HEK293T (cell line): ENCODE measurements around the gene CYP39A1.

ENCODE experiments used
- CTBP1 ChIP-seq: fragments of 450-650 bp; IDR thresholded peaks from 2 replicates; pipeline ENCODE4 v1.6.1; 2016; ENCODE audit warnings: borderline replicate concordance
- ELF4 ChIP-seq: fragments of 450-650 bp; IDR thresholded peaks from 2 replicates; pipeline ENCODE4 v1.6.1; 2017; ENCODE audit warnings: antibody characterized with exemption
- HDGF ChIP-seq: fragments of 450-650 bp; IDR thresholded peaks from 2 replicates; pipeline ENCODE4 v1.6.1; 2017; ENCODE audit warnings: antibody characterized with exemption, borderline replicate concordance
- SP1 ChIP-seq: fragments of 450-650 bp; IDR thresholded peaks from 2 replicates; pipeline ENCODE4 v1.6.1; 2017
- SUZ12 ChIP-seq: fragments of 450-650 bp; IDR thresholded peaks from 2 replicates; pipeline ENCODE4 v1.6.1; 2016; ENCODE audit warnings: mild to moderate bottlenecking
- ZNF384 ChIP-seq: fragments of 450-650 bp; IDR thresholded peaks from 2 replicates; pipeline ENCODE4 v1.6.1; 2016

- no peak for TF ChIP-seq ELF4
- no peak for TF ChIP-seq ZNF384
- no peak for TF ChIP-seq CTBP1
- no peak for TF ChIP-seq SP1
- TF ChIP-seq SUZ12, result no peak
- TF ChIP-seq HDGF, result no peak
Observed at GRCh38 chr6:46504242-46504641, 148.4 kb downstream of the CYP39A1 start.
